Measurements from ENCODE around the gene ARFGAP3.

GRCh38 chr22:42796081-42796480, 61.0 kb downstream of the ARFGAP3 start:
- TF ChIP-seq POLR2AphosphoS5 (IDR thresholded peaks at IDR 0.05; ENCODE audit: low read depth, low read length) (no peak), POLR2A (IDR thresholded peaks at IDR 0.05; ENCODE audit: low read depth, low read length) (no peak), TAF1 (IDR thresholded peaks at IDR 0.05; ENCODE audit: low read depth, low read length) (no peak), SPI1 (IDR thresholded peaks at IDR 0.05; ENCODE audit: low read depth, low read length) (no peak), POU2F2 (IDR thresholded peaks at IDR 0.05; ENCODE audit: low read depth, low read length) (no peak), PAX5 (IDR thresholded peaks at IDR 0.05; ENCODE audit: insufficient read depth, low read length, severe bottlenecking) (no peak)

Measured in GM12891 (cell line).